Neutrophil (primary cell): ENCODE measurements around the gene C9orf78.
"Not testable (repeated sequence)": the region's sequence is repeated elsewhere in the genome, so short reads cannot be mapped to it uniquely, and the experiment has no call there.

ENCODE experiments used
- H3K27ac ChIP-seq: fragments of 200-600 bp; sonication (generic); 2 replicates; pipeline ENCODE4 v1.5.1; 2016; ENCODE audit warnings: mild to moderate bottlenecking, moderate library complexity
- H3K27me3 ChIP-seq: fragments of 200-600 bp; sonication (generic); 2 replicates; pipeline ENCODE4 v1.6.0; 2016; ENCODE audit warnings: mild to moderate bottlenecking
- H3K36me3 ChIP-seq: fragments of 200-600 bp; sonication (generic); 2 replicates; pipeline ENCODE4 v1.5.1; 2017
- H3K4me1 ChIP-seq, 2 experiments: fragments of 200-600 bp in 1 of 2; sonication (generic) in 1 of 2; 1 replicate in 1 of 2; 2 replicates in 1 of 2; pipeline versions ENCODE4 v1.5.1 to v1.6.1; 2013 to 2016; ENCODE audit warnings: low read depth in 1 of 2, low read length in 1 of 2, mild to moderate bottlenecking in 1 of 2, moderate library complexity in 1 of 2; ENCODE audit not compliant: control insufficient read depth in 1 of 2, insufficient read depth in 1 of 2
- H3K4me3 ChIP-seq, 2 experiments: fragments of 200-600 bp in 1 of 2; sonication (generic) in 1 of 2; 1 replicate in 1 of 2; 2 replicates in 1 of 2; pipeline ENCODE4 v1.5.1; 2013 to 2016; ENCODE audit warnings: low read depth in 1 of 2, low read length in 1 of 2, mild to moderate bottlenecking in 1 of 2, moderate library complexity in 1 of 2
- H3K9me3 ChIP-seq: fragments of 200-600 bp; sonication (generic); 2 replicates; pipeline ENCODE4 v1.5.1; 2016
- CTCF ChIP-seq: fragments of 200-600 bp; sonication (generic); IDR thresholded peaks from 2 replicates; pipeline ENCODE4 v1.5.1; 2016; ENCODE audit warnings: antibody characterized with exemption

Gene C9orf78

DNA sequence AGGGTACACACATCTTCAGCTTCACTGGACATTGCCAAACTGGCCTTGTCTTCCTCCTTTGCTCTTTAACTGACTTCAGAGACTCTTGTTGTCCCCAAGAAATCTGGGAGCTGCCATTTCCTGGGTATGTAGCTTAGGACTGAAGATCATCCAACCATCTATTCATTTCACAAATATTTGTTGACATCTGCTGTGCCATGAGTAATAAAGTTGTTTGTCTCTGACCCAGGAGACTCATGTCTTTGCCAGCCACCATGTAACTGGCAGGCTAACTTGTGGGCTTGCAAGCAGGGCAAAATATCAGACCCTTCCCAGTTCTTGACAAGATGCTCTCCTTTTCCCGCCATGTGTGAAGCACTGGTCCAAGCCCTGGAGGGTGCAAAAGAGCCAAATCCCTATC, 49.2 kb downstream of the C9orf78 start:
- H3K27me3 ChIP-seq = peaks cover 37% of the 10 kb centered on the region
- H3K9me3 ChIP-seq = no peaks in the 10 kb centered on the region
- peaks cover 16 to 22% of the 10 kb centered on the region in 2 experiments for H3K4me1 ChIP-seq
- no peak overlapping the region for H3K4me3 ChIP-seq
- no peak for TF ChIP-seq CTCF
- no peaks in the 10 kb centered on the region for H3K36me3 ChIP-seq
- H3K27ac ChIP-seq = no peak overlapping the region

DNA sequence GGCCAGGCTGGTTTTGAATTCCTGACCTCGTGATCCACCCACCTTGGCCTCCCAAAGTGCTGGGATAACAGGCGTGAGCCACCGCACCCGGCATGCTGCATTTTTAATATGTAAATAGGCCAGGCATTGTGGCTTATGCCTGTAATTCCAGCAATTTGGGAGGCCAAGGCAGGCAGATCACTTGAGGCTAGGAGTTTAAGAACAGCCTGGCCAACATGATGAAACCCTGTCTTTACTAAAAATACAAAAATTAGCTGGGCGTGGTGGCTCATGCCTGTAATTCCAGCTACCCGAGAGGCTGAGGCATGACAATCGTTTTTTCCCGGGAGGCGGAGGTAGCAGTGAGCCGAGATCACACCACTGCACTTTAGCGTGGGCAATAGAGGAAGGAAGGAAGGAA, 50.1 kb downstream of the C9orf78 start:
- H3K36me3 ChIP-seq, H3K9me3 ChIP-seq, H3K4me3 ChIP-seq, H3K27ac ChIP-seq: not testable (repeated sequence)
- peaks cover 25% of the 10 kb centered on the region in 2 experiments for H3K4me1 ChIP-seq
- peaks cover 37% of the 10 kb centered on the region for H3K27me3 ChIP-seq

- peaks cover 29% of the 10 kb centered on the region for H3K27me3 ChIP-seq
- H3K27ac ChIP-seq = no peak overlapping the region
- TF ChIP-seq CTCF = peak; percentile 91
- no peaks in the 10 kb centered on the region for H3K36me3 ChIP-seq
- peaks cover 37 to 38% of the 10 kb centered on the region in 2 experiments for H3K4me1 ChIP-seq
- H3K4me3 ChIP-seq = no peak overlapping the region
- no peaks in the 10 kb centered on the region for H3K9me3 ChIP-seq
Measured at GRCh38 chr9:129783516-129784361, 51.3 kb downstream of the C9orf78 start.

DNA sequence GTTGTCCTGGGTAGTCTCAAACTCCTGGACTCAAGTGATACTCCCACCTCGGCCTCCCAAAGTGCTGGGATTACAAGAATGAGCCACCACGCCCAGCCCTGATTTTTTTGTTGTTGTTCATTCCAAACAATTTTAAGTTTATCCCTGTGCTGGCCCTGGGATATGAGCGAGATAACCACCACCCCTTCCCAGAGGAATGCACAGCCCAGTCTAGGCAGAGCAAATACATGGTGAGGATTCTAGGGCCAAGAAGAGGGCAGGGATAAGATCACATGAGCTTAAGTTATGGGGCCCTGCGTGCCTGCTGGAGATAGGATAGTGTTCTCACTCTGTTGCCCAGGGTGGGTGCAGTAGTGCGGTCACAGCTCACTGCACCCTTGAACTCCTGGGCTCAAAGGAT, 53.1 kb downstream of the C9orf78 start:
- H3K4me3 ChIP-seq = no peak overlapping the region
- H3K36me3 ChIP-seq = no peaks in the 10 kb centered on the region
- H3K27me3 ChIP-seq = peaks cover 18% of the 10 kb centered on the region
- H3K9me3 ChIP-seq = no peaks in the 10 kb centered on the region
- no peak for TF ChIP-seq CTCF
- H3K27ac ChIP-seq = no peak overlapping the region
- peaks cover 54 to 55% of the 10 kb centered on the region in 2 experiments for H3K4me1 ChIP-seq

GRCh38 chr9:129781131-129781530, 53.9 kb downstream of the C9orf78 start:
- peak overlapping the region; percentile 41 for H3K27ac ChIP-seq
- no peak for TF ChIP-seq CTCF
- H3K4me3 ChIP-seq = no peak overlapping the region
- peaks cover 63 to 64% of the 10 kb centered on the region in 2 experiments for H3K4me1 ChIP-seq
- no peaks in the 10 kb centered on the region for H3K36me3 ChIP-seq
- peaks cover 10% of the 10 kb centered on the region for H3K27me3 ChIP-seq
- no peaks in the 10 kb centered on the region for H3K9me3 ChIP-seq

GRCh38 chr9:129779560-129780190, 55.4 kb downstream of the C9orf78 start:
- TF ChIP-seq CTCF = no peak
- Histone ChIP-seq H3K4me1 (peaks cover 77 to 78% of the 10 kb centered on the region in 2 experiments), H3K27me3 (no peaks in the 10 kb centered on the region), H3K36me3 (no peaks in the 10 kb centered on the region), H3K4me3 (no peak overlapping the region), H3K27ac (peak overlapping the region; percentile 41), H3K9me3 (no peaks in the 10 kb centered on the region)
